Omental fat pad (tissue), 4 donors: ENCODE results near the gene FBN1. TPM values are rescaled to one million over a fixed set of nuclear protein-coding genes. Genes with fewer than 3 reads are reported as not detected.

Experiments
- ATAC-seq: fragments of 150-250 bp; one replicate; pipeline ENCODE4 v1.9.1; 2016; ENCODE audit warnings: mild to moderate bottlenecking, moderate library complexity; ENCODE audit not compliant: low FRiP score
- DNase-seq: peaks from one replicate; pipeline ENCODE4 v3.0.0-alpha.2; 2019; ENCODE audit warnings: low spot score
- total RNA-seq, 4 donors: library from RNA; depleted of rRNA; stranded (reverse); fragments of >200 nt; gene quantifications; one replicate each; pipeline ENCODE4 v1.1.0, GENCODE V29; 2016
- TF ChIP-seq, protein P1 (sequence below), 3 donors: fragments of 450-650 bp; IDR thresholded peaks; one replicate each; pipeline ENCODE4 v1.5.1; 2016 to 2017; ENCODE audit warnings: antibody characterized with exemption in 3 of 3, mild to moderate bottlenecking in 3 of 3, moderate library complexity in 2 of 3

FBN1 gene
- total RNA-seq, 4 donors from 2014 or later: 91.5 to 413 (median 137) TPM

DNA sequence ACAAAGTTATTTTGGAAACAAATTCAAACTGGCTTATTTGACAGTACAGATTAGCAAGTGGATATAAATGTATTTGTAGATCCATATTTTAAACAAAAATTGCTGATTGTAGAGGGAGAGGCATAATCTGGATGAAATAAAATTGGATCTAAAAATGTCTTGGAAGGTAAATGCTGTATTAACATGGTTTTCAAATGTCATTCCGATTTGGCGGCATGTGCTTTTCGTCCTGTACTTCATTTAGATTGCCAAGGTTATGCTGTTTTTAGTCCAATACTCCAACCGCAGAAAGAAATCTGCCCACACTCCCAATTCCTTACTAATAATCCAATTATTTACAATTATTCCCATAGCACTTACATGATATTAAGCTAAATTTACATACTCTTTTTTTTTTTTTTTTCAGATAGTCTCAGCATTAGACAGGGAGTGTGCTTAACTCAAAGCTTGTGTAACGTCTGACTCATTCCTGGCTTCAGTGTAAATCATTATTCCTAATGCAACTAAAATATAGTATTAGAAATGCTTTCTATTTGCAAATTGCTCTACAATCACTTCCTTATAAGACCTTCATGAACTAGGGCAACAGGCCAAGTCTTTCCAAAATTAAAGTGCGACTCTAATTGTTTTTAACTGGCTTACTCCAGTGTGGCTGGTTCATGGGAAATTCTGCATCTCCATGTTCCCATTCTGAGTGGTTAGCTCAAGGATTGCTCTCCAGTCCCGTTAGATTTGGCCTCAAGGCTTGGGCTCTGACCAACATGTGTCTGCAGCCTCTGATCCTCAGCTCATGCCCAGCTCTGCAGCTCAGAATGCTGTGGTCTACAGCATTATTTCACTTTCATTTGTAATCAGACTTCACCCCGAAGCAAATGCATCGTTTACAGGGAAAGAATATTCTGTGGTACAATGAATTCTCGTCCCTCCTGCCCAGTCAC, 103.9 kb downstream of the FBN1 start:
- ATAC-seq (peak; percentile 84), DNase-seq (no peak)
- TF ChIP-seq, protein P1, sequence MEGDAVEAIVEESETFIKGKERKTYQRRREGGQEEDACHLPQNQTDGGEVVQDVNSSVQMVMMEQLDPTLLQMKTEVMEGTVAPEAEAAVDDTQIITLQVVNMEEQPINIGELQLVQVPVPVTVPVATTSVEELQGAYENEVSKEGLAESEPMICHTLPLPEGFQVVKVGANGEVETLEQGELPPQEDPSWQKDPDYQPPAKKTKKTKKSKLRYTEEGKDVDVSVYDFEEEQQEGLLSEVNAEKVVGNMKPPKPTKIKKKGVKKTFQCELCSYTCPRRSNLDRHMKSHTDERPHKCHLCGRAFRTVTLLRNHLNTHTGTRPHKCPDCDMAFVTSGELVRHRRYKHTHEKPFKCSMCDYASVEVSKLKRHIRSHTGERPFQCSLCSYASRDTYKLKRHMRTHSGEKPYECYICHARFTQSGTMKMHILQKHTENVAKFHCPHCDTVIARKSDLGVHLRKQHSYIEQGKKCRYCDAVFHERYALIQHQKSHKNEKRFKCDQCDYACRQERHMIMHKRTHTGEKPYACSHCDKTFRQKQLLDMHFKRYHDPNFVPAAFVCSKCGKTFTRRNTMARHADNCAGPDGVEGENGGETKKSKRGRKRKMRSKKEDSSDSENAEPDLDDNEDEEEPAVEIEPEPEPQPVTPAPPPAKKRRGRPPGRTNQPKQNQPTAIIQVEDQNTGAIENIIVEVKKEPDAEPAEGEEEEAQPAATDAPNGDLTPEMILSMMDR (IDR thresholded peaks at IDR 0.05): no peak

DNA sequence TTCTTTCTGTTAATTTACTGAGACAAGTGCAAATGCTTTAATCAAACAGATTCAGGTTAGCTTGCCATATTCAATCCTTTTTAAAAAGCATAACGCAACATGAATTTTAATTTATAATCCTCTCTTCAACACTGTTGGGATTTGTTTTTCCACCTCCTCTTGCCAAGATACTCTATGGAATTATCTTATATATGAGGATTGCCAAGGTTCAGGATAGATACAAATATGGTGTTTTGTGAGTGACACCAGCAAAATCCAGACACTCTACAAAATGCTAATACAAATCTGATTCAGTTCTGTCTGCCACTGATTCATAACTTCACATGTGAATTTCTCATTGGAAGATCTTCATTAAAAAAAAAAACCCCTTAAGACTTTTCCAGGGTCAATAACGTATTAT, 104.8 kb downstream of the FBN1 start:
- no peak for DNase-seq
- ATAC-seq: no peak
- TF ChIP-seq, protein P1 (IDR thresholded peaks at IDR 0.05): no peak

- TF ChIP-seq, protein P1 (IDR thresholded peaks at IDR 0.05): no peak
- DNase-seq (no peak), ATAC-seq (no peak)
Measured at GRCh38 chr15:48538941-48539340, 106.6 kb downstream of the FBN1 start.

- TF ChIP-seq, protein P1 (IDR thresholded peaks at IDR 0.05): no peak
- ATAC-seq (no peak), DNase-seq (no peak)
Measured at GRCh38 chr15:48537271-48538113, 108.0 kb downstream of the FBN1 start.

DNA sequence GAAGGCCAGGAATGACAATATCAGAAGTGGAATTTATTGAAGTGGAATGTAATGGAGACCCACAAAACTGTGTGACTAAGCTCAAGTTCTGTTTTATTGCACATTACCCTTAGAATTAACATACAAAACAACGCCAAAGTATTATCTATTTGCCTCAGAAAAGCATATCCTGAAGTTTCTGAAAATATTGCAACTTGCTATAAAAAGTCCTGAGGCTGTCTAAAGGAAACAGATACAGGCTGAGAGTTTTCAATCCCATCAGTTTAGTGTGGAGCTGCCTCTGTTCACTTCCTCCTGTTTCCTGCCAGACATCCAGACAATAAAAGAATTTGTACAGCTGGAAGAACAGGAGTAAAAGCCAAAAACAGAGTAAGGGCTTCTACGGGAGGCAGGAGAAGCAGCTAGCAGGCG, 108.8 kb downstream of the FBN1 start:
- DNase-seq: no peak
- ATAC-seq: no peak
- TF ChIP-seq, protein P1 (IDR thresholded peaks at IDR 0.05): no peak

- ATAC-seq: no peak
- TF ChIP-seq, protein P1 (IDR thresholded peaks at IDR 0.05): no peak
- no peak for DNase-seq
Measured at GRCh38 chr15:48533982-48534381, 111.5 kb downstream of the FBN1 start.
